Measurements from ENCODE around the gene ABCC1. TPM values are rescaled to one million over a fixed set of nuclear protein-coding genes. Genes with fewer than 3 reads are reported as not detected.
"Not testable (repeated sequence)": the region's sequence is repeated elsewhere in the genome, so short reads cannot be mapped to it uniquely, and the experiment has no call there.

ABCC1 gene
- total RNA-seq, 2 donors from 2014 or later = 15.2 to 27.5 TPM

GRCh38 chr16:15934991-15935390 is 14.4 kb upstream of the ABCC1 start:
- Histone ChIP-seq H3K36me3 (no peaks in the 10 kb centered on the region), H3K4me1 (no peaks in the 10 kb centered on the region)
- no peak for TF ChIP-seq CTCF (IDR thresholded peaks at IDR 0.05)

GRCh38 chr16:15936809-15937208 is 12.6 kb upstream of the ABCC1 start:
- not testable (repeated sequence) for H3K4me3 ChIP-seq; DNase-seq (ENCODE audit: low spot score); H3K36me3 ChIP-seq; H3K27ac ChIP-seq; H3K27me3 ChIP-seq; H3K4me1 ChIP-seq
- peaks cover 0 to 10% of the 10 kb centered on the region in 2 donors for H3K9me3 ChIP-seq

More at GRCh38 chr16:15934991-15935390, 14.4 kb upstream of the ABCC1 start:
- Histone ChIP-seq H3K4me3 (no peak overlapping the region), H3K27ac (no peak overlapping the region), H3K9me3 (peaks cover 0 to 10% of the 10 kb centered on the region in 2 donors), H3K27me3 (no peaks in the 10 kb centered on the region)
- DNase-seq (ENCODE audit: low spot score) = no peak

- Histone ChIP-seq H3K4me3 (no peak overlapping the region), H3K36me3 (no peaks in the 10 kb centered on the region), H3K27ac (no peak overlapping the region), H3K9me3 (no peaks in the 10 kb centered on the region), H3K4me1 (no peaks in the 10 kb centered on the region), H3K27me3 (no peaks in the 10 kb centered on the region)
- TF ChIP-seq CTCF (IDR thresholded peaks at IDR 0.05) = no peak
- no peak for DNase-seq (ENCODE audit: low spot score)
These were observed 6.3 kb upstream of the ABCC1 start for GRCh38 chr16:15942931-15943690.

- no peak for TF ChIP-seq CTCF (IDR thresholded peaks at IDR 0.05)
- no peak for DNase-seq (ENCODE audit: low spot score)
- no peaks in the 10 kb centered on the region for H3K27me3 ChIP-seq
- no peak overlapping the region for H3K4me3 ChIP-seq
- no peaks in the 10 kb centered on the region for H3K36me3 ChIP-seq
- H3K9me3 ChIP-seq = no peaks in the 10 kb centered on the region
- H3K4me1 ChIP-seq = peaks cover 0 to 21% of the 10 kb centered on the region in 2 donors
- no peak overlapping the region for H3K27ac ChIP-seq
These were observed 3.0 kb upstream of the ABCC1 start for GRCh38 chr16:15946257-15947044.

GRCh38 chr16:15947983-15948509 is 1.4 kb upstream of the ABCC1 start:
- Histone ChIP-seq H3K27ac (no peak overlapping the region), H3K36me3 (no peaks in the 10 kb centered on the region)

More at GRCh38 chr16:15947983-15948509, 1.4 kb upstream of the ABCC1 start:
- Histone ChIP-seq H3K4me3 (no peak overlapping the region), H3K4me1 (peaks cover 0 to 31% of the 10 kb centered on the region in 2 donors), H3K27me3 (no peaks in the 10 kb centered on the region), H3K9me3 (no peaks in the 10 kb centered on the region)
- no peak for TF ChIP-seq CTCF (IDR thresholded peaks at IDR 0.05)
- DNase-seq (ENCODE audit: low spot score) = no peak
